ENCODE results near the gene CDK16.

The CDK16 gene

GRCh38 chrX:47186096-47186740, 32.3 kb upstream of the CDK16 start:
- no peak for DNase-seq

DNA sequence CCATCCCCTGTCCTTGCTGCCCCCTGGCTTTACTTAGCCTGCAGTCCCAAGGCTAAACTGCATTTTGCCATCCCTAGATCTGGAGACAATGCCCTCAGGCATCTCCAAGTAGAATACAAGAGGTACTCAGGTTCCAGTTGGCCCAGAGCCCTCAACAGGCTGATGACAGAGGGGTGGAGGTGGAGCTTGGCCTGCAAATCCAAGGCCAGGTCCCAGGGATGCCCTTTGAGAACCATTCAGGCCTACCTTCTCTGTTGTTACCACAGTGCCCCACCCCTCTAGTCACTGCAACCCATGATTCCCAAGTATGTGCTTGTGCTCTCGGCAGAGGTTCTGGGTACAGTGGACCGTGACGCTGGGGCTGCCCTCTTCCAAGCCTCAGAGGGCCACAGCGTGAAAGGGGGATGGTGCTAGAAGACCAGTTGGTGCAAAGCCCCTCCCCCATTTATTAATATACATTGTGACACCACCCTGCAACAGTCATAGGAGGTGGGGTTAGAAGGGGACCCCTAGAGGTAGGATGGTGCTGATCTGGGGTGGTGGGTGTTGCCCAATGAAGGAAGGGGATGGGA, 31.3 kb upstream of the CDK16 start:
- DNase-seq: no peak

DNA sequence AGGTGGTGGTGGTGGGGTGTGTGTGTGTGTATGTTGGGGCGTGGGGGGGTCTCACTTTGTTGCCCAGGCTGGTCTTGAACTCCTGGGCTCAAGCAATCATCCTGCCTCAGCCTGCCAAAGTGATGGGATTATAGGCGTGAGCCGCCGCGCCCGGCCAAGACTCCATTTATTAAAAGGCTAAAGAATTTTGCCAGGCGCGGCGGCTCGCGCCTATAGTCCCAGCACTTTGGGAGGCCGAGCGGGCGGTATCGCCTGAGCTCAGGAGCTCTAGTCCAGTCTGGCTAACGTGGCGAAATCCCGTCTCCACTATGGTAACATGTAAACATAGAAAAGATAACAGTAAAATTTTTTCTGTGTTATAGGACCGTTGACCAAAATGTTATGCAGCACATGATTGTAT, 28.6 kb upstream of the CDK16 start:
- DNase-seq: no peak

GRCh38 chrX:47190445-47191269, 27.8 kb upstream of the CDK16 start:
- peak; percentile 86 for DNase-seq

DNA sequence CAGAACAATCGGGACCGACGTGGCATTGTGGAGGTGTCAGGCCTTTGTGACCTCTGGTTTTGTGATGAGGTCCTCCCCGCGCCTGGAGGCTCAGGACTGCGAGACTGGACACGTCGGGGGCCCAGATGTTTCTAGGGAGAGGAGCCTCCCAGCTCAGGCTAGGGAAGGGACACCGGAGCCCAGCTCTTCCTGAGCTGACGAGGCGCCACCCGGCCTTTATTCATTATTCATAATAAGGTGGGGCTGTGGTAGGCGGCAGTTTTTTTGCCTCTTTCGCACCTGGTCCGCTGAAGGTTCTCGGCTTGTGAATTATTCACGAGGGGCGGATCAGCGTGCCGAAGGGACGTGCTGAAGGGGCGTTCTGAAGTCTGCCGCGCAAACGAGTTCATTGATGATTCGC, 27.1 kb upstream of the CDK16 start:
- DNase-seq: no peak

- no peak for DNase-seq
Observed at GRCh38 chrX:47191806-47192401, 26.6 kb upstream of the CDK16 start.

GRCh38 chrX:47193475-47194193, 24.8 kb upstream of the CDK16 start, which contains the start of gene UBA1:
Gene UBA1, plus strand, starts transcription at chrX:47193829. Its CDS starts 4,974 bp downstream, at chrX:47198803.
- DNase-seq: peak; percentile 86

GRCh38 chrX:47194194-47194787, 24.2 kb upstream of the CDK16 start:
- no peak for DNase-seq

DNA sequence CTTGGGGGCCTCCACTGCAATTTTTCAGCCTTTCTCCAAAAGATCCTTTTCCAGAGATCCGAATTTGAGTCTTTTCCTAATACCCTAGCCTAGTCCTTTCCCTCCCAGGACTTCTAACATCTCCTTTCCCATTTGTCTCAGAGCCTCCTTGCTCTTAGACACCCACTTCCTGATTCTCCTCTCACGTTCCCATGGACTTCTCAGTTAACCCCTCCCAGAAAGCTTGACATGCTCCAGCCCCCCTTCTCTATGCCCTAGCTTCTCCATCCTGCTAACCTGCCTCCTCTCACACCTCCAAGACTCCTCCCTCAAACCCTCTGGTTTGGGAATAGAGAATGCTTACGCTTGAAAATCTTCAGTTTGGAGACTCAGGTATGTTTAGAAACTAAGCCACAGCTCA, 22.4 kb upstream of the CDK16 start:
- DNase-seq: no peak

DNA sequence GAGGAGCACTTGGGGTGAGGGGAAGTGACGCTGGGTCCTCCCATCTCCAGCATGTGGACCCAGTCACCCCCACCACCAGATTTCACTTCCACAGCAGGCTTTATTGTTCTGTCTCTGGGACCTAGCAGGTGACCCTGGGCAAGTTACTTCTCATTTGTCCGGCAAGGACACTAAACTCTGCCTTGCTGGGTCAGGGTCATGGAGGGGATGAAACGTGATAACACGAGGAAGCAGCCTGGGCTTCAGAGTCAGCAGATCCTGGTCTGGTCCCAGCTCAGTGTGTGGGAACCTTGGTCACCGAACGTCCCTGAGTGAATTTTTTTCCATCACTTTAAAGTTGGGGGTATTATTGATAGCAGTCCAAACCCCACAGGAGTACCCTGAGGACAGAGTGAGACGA, 21.0 kb upstream of the CDK16 start:
- DNase-seq: no peak

DNA sequence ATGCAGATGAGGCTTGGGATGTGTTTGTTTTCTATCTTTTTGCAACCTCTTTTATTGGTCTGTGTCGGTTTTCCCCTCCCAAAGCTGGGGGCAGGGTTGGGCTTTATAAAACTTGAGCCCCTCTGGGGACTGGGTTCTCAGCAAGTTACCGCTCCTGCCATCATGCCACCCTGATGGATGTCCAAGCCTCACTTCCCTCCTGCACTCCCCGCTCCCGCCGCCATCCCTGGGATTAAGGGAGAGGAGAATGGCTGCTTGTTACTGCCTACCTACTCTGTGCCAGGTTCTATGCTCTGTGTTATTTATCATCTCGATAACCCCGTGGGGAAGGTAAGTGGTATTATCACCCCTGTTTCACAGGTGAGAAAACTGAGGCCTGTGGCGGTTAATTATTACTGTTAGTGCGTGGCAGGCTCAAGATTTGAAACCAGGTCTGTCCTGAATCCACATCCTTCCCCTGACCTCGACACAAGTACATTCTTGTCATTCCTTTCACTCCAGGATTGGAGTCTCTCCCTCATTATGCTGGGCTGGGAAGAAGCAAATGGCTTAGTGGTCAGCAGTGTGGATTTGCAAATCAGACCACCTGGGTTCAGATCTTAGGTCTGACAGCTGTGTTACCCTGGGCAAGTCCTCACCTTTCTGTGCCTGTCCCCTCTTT, 20.3 kb upstream of the CDK16 start:
- no peak for DNase-seq

DNA sequence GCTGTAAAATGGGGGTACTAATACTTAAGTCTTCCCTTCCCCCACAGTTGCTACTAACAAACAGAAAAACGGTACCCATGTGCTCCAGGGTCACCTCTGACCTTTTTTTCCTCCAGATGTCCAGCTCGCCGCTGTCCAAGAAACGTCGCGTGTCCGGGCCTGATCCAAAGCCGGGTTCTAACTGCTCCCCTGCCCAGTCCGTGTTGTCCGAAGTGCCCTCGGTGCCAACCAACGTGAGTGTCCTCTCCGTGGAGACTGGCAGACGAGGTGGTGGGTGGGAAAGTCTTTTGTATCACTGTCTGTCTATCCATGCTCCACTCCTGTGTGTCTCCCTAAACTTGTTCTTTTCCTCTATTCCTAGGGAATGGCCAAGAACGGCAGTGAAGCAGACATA, 19.8 kb upstream of the CDK16 start:
- no peak for DNase-seq

DNA sequence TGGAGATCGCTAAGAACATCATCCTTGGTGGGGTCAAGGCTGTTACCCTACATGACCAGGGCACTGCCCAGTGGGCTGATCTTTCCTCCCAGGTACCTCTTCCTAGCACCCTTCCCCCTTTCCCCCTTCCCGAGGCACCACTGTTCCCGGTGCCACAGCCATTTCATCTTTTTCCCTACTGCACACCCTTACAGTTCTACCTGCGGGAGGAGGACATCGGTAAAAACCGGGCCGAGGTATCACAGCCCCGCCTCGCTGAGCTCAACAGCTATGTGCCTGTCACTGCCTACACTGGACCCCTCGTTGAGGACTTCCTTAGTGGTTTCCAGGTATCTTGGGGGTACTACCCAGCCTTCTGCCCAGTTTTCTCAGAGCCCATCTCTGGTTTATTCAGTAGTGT, 19.2 kb upstream of the CDK16 start:
- no peak for DNase-seq

DNA sequence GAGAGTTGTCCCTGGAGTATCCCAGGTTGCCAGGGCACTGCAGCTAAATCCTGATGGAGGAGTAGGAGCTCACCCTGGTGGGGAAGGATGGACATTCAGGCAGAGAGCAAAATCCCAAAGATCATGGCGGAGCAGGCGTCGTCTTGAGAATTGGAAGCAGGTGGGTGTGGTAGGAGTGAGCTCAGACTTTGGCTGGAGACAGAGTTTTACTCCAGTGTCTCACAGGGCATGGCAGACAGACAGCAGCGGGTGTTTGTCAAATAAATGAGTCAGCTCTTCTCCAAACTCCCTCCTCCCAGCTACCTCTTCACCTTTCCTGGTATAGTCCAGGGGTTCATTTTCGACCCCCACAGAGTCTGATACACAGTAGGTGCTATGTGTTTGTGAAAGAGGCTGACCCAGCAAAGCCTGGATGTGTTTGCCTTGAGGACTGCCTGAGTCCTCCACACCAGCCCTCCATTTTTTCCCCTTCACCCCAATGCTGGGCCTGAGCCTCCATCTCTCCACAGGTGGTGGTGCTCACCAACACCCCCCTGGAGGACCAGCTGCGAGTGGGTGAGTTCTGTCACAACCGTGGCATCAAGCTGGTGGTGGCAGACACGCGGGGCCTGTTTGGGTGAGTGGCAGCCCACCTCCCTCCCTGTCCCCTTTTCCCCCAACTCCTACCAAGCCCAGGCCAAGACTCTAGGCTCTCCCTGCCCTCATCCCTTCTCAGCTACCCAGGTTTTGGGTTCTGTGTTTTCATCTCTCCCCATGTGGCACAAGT, 17.9 kb upstream of the CDK16 start:
- no peak for DNase-seq

DNA sequence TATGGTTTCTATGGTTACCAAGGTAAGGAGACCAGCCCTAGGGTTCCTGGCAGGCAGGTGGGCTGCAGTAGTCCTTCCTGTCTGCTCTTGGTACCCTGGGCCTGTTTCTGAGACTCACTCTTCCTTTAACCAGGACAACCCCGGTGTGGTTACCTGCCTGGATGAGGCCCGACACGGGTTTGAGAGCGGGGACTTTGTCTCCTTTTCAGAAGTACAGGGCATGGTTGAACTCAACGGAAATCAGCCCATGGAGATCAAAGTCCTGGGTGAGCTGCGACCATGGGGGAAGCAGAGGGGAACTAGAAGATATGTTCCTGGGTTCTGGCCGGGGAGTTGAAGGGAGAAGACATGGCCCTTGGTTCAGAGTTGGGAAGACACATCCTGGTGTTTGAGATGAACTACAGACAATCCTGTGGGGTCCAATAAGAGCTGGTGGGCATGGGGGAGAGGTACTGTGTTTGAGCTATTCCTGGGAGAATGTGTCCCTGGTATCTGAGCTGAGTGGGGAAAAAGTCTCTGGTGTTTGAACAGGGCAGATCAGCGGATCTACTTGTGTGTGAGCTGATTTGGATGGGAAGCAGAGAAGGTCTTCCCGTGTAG, 17.0 kb upstream of the CDK16 start:
- DNase-seq: no peak

GRCh38 chrX:47202316-47202715, 16.2 kb upstream of the CDK16 start:
- DNase-seq: no peak

- DNase-seq: no peak
Observed at GRCh38 chrX:47202877-47203276, 15.6 kb upstream of the CDK16 start.

GRCh38 chrX:47204970-47205369, 13.5 kb upstream of the CDK16 start:
- no peak for DNase-seq

GRCh38 chrX:47206316-47206715, 12.2 kb upstream of the CDK16 start:
- no peak for DNase-seq

DNA sequence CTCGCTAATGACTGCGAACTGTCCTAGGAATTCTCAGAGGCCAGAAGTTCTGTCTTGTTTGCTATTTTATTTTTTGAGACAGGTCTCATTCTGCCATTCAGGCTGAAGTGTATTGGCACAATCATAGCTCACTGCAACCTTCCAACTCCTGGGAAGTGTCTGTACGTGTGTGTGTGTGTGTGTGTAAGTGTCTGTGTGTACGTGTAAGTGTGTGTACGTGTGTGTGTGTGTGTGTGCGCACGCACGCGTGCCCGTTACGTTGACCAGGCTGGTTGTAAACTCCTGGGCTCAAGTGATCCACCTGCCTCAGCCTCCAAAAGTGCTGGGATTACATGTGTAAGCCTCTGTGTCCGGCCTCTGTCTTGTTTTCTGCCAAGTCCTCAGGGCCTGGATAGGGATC, 10.4 kb upstream of the CDK16 start:
- no peak for DNase-seq
